ENCODE results near the gene ZNF564. TPM values are rescaled to one million over a fixed set of nuclear protein-coding genes. Genes with fewer than 3 reads are reported as not detected.

Gene ZNF564
- total RNA-seq, 1 donor from 2014 or later, result 7.0 TPM

GRCh38 chr19:12485052-12485416, 66.2 kb downstream of the ZNF564 start:
- peaks cover 4% of the 10 kb centered on the region for H3K9me3 Mint-ChIP-seq
- peaks cover 2% of the 10 kb centered on the region for H3K36me3 Mint-ChIP-seq (ENCODE audit: low read depth)
- H3K27ac Mint-ChIP-seq, result peak overlapping the region; percentile 26
- DNase-seq, result no peak
- peaks cover 22% of the 10 kb centered on the region for H3K4me1 Mint-ChIP-seq
- no peaks in the 10 kb centered on the region for H3K27me3 Mint-ChIP-seq
- H3K4me3 Mint-ChIP-seq, result peak overlapping the region; percentile 93
- intact Hi-C loops (cut with micrococcal nuclease), result no loop called here

GRCh38 chr19:12484371-12485051, 66.8 kb downstream of the ZNF564 start, which contains the start of gene ZNF709:
Gene ZNF709 (minus strand): TSS chr19:12484816. CDS start chr19:12484657, 159 bp downstream.
- intact Hi-C loops (cut with micrococcal nuclease), result loop anchor here (1.0 to 5.0 kb wide), 2 partner anchors 11 to 82 kb away; partner anchors contain the start of gene ZNF799
- Mint-ChIP-seq H3K4me1 (peaks cover 22% of the 10 kb centered on the region), H3K4me3 (peak within 1 kb of the TSS; percentile 93), H3K9me3 (peaks cover 4% of the 10 kb centered on the region), H3K27ac (peak within 1 kb of the TSS; percentile 26), H3K27me3 (no peaks in the 10 kb centered on the region), H3K36me3 (ENCODE audit: low read depth) (peaks cover 2% of the 10 kb centered on the region)
- peak; percentile 96 for DNase-seq

GRCh38 chr19:12484011-12484370, 67.3 kb downstream of the ZNF564 start:
- Mint-ChIP-seq H3K4me3 (peak overlapping the region; percentile 93), H3K27me3 (no peaks in the 10 kb centered on the region), H3K9me3 (peaks cover 4% of the 10 kb centered on the region), H3K4me1 (peaks cover 22% of the 10 kb centered on the region), H3K36me3 (ENCODE audit: low read depth) (peaks cover 2% of the 10 kb centered on the region), H3K27ac (no peak overlapping the region)
- intact Hi-C loops (cut with micrococcal nuclease), result loop anchor here (1.0 to 5.0 kb wide), 2 partner anchors 11 to 82 kb away; partner anchors contain the start of gene ZNF799
- no peak for DNase-seq

- Mint-ChIP-seq H3K4me3 (no peak overlapping the region), H3K4me1 (peaks cover 22% of the 10 kb centered on the region), H3K27ac (no peak overlapping the region), H3K27me3 (no peaks in the 10 kb centered on the region), H3K9me3 (peaks cover 4% of the 10 kb centered on the region), H3K36me3 (ENCODE audit: low read depth) (peaks cover 2% of the 10 kb centered on the region)
- DNase-seq, result no peak
- intact Hi-C loops (cut with micrococcal nuclease), result loop anchor here (5.0 kb wide), 1 partner anchor 80 kb away; the partner anchor contains the start of gene ZNF799
Observed at GRCh38 chr19:12482509-12482886, 68.8 kb downstream of the ZNF564 start.

- Mint-ChIP-seq H3K9me3 (peaks cover 4% of the 10 kb centered on the region), H3K27me3 (no peaks in the 10 kb centered on the region), H3K27ac (no peak overlapping the region), H3K4me3 (peak overlapping the region; percentile 13), H3K4me1 (peaks cover 22% of the 10 kb centered on the region), H3K36me3 (ENCODE audit: low read depth) (peaks cover 2% of the 10 kb centered on the region)
- intact Hi-C loops (cut with micrococcal nuclease), result loop anchor here (5.0 kb wide), 1 partner anchor 80 kb away; the partner anchor contains the start of gene ZNF799
- no peak for DNase-seq
Observed at GRCh38 chr19:12481781-12482508, 69.3 kb downstream of the ZNF564 start.

- Mint-ChIP-seq H3K27me3 (no peaks in the 10 kb centered on the region), H3K36me3 (ENCODE audit: low read depth) (peaks cover 2% of the 10 kb centered on the region), H3K27ac (no peak overlapping the region), H3K4me3 (no peak overlapping the region), H3K4me1 (peaks cover 9% of the 10 kb centered on the region), H3K9me3 (peaks cover 20% of the 10 kb centered on the region)
- intact Hi-C loops (cut with micrococcal nuclease), result no loop called here
- DNase-seq, result no peak
Observed at GRCh38 chr19:12478234-12478941, 72.9 kb downstream of the ZNF564 start.

Other genes starting within 250 kb of the ZNF564 start
- gene ZNF563, start 217.8 kb downstream of the ZNF564 start, total RNA-seq, result 2.9 and 3.0 TPM in 2 replicates
- 0.56 and 1.2 TPM in 2 replicates for gene ZNF442, start 185.8 kb downstream of the ZNF564 start, total RNA-seq
- 3.9 and 4.0 TPM in 2 replicates for gene ZNF799, start 150.2 kb downstream of the ZNF564 start, total RNA-seq
- gene ZNF443, start 110.5 kb downstream of the ZNF564 start, total RNA-seq, result 4.8 and 5.7 TPM in 2 replicates
- gene ZNF709, start 66.7 kb downstream of the ZNF564 start, total RNA-seq, result 1.3 and 1.5 TPM in 2 replicates
- gene ZNF490, start 59.3 kb upstream of the ZNF564 start, total RNA-seq, result 8.7 and 9.0 TPM in 2 replicates
- 22.3 and 26.6 TPM in 2 replicates for gene ZNF791, start 59.4 kb upstream of the ZNF564 start, total RNA-seq
- gene MAN2B1, start 115.3 kb upstream of the ZNF564 start, total RNA-seq, result 118 and 136 TPM in 2 replicates
- gene WDR83, start 115.3 kb upstream of the ZNF564 start, total RNA-seq, result 21.7 and 27.1 TPM in 2 replicates
- gene DHPS, start 130.4 kb upstream of the ZNF564 start, total RNA-seq, result 138 and 155 TPM in 2 replicates
- gene GNG14, start 136.5 kb upstream of the ZNF564 start, total RNA-seq, result not detected in 2 replicates
- gene FBXW9, start 145.1 kb upstream of the ZNF564 start, total RNA-seq, result 12.4 and 12.9 TPM in 2 replicates
- 153 and 163 TPM in 2 replicates for gene TNPO2, start 172.4 kb upstream of the ZNF564 start, total RNA-seq
- gene TRIR, start 183.2 kb upstream of the ZNF564 start, total RNA-seq, result 216 and 218 TPM in 2 replicates
- gene GET3, start 186.0 kb upstream of the ZNF564 start, total RNA-seq, result 64.6 and 67.3 TPM in 2 replicates
- gene BEST2, start 200.3 kb upstream of the ZNF564 start, total RNA-seq, result not detected in 2 replicates
- gene HOOK2, start 224.1 kb upstream of the ZNF564 start, total RNA-seq, result 17.8 and 18.3 TPM in 2 replicates
- gene JUNB, start 240.0 kb upstream of the ZNF564 start, total RNA-seq, result 302 and 310 TPM in 2 replicates

Measured in activated CD4-positive, alpha-beta T cell treated with anti-CD3 and anti-CD28 coated beads, Interleukin-2, amount 10 ng/mL, durations not matched to agents 24 days and 14 days (primary cell).